Fibroblast of the aortic adventitia (primary cell): ENCODE results near the gene CPEB4. TPM values are rescaled to one million over a fixed set of nuclear protein-coding genes. Genes with fewer than 3 reads are reported as not detected.

Source experiments
- DNase-seq: peaks from one replicate; pipeline ENCODE4 v3.0.0-alpha.2; 2010; ENCODE audit warnings: low read depth
- H3K4me3 ChIP-seq: 2 replicates; pipeline ENCODE4 v1.5.1; 2011; ENCODE audit warnings: low read depth, mild to moderate bottlenecking, control low read depth, low read length, moderate library complexity
- total RNA-seq: library from RNA; depleted of rRNA; stranded (reverse); fragments of >200 nt; gene quantifications from 2 replicates; pipeline ENCODE4 v1.2.3, GENCODE V29; 2012; ENCODE audit warnings: low replicate concordance
- TF ChIP-seq, protein P1 (sequence below): IDR thresholded peaks from 2 replicates; pipeline ENCODE4 v1.5.1; 2011; ENCODE audit warnings: mild to moderate bottlenecking, low read length, control low read depth, inconsistent platforms; ENCODE audit not compliant: insufficient read depth

The CPEB4 gene
- total RNA-seq, 1 donor = 24.4 TPM

- no peak for DNase-seq
- TF ChIP-seq, protein P1, sequence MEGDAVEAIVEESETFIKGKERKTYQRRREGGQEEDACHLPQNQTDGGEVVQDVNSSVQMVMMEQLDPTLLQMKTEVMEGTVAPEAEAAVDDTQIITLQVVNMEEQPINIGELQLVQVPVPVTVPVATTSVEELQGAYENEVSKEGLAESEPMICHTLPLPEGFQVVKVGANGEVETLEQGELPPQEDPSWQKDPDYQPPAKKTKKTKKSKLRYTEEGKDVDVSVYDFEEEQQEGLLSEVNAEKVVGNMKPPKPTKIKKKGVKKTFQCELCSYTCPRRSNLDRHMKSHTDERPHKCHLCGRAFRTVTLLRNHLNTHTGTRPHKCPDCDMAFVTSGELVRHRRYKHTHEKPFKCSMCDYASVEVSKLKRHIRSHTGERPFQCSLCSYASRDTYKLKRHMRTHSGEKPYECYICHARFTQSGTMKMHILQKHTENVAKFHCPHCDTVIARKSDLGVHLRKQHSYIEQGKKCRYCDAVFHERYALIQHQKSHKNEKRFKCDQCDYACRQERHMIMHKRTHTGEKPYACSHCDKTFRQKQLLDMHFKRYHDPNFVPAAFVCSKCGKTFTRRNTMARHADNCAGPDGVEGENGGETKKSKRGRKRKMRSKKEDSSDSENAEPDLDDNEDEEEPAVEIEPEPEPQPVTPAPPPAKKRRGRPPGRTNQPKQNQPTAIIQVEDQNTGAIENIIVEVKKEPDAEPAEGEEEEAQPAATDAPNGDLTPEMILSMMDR = no peak
- H3K4me3 ChIP-seq = no peak overlapping the region
Measured at GRCh38 chr5:173866858-173867679, 21.1 kb upstream of the CPEB4 start.

GRCh38 chr5:173868096-173868880 is 19.9 kb upstream of the CPEB4 start:
- no peak overlapping the region for H3K4me3 ChIP-seq
- TF ChIP-seq, protein P1 = no peak
- DNase-seq = no peak

- TF ChIP-seq, protein P1 = no peak
- DNase-seq = no peak
- no peak overlapping the region for H3K4me3 ChIP-seq
Measured at GRCh38 chr5:173869316-173869715, 18.8 kb upstream of the CPEB4 start.

GRCh38 chr5:173872957-173873305 is 15.2 kb upstream of the CPEB4 start:
- TF ChIP-seq, protein P1 = no peak
- no peak for DNase-seq
- H3K4me3 ChIP-seq = no peak overlapping the region

DNA sequence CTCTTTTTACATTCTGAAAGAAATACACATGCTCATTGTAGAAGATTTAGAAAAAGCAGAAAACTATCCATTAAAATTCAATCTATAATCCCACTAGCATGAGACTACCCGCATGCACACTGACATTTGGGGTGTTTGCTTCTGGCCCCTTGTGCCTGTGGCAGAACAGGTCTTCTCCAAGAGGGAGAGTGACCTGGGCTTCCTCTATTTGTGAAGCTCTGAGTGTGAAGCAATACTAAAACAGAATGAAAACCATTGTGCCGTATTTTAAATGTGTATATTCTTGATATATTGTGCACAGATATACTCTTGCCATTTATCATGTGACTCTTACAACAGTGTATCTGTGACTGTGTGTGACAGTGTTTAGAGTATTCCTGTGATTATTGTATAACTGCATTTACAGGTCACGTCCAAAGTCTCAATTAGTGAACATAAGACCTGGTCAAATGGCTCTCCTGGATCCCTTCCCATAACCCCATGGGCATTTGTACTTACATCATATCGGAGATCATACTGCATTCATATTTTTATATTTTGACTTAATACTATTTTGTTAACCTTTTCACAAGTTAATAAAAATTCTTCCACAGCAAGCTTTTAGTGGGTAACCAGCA is 14.7 kb upstream of the CPEB4 start:
- no peak overlapping the region for H3K4me3 ChIP-seq
- DNase-seq = no peak
- TF ChIP-seq, protein P1 = no peak

GRCh38 chr5:173875189-173875588 is 13.0 kb upstream of the CPEB4 start:
- no peak overlapping the region for H3K4me3 ChIP-seq
- TF ChIP-seq, protein P1 = no peak
- no peak for DNase-seq
